Naive B cell (primary cell): ENCODE results near the gene DGAT2L6. TPM values are rescaled to one million over a fixed set of nuclear protein-coding genes. Genes with fewer than 3 reads are reported as not detected.

ENCODE experiments used
- polyA plus RNA-seq, 6 donors: library from polyadenylated mRNA; unstranded; fragments of 300-500 nt; fragmentation: Illumina TruSeq; gene quantifications; one replicate each; pipeline ENCODE4 v1.2.3, GENCODE V29; 2021; ENCODE audit warnings: low read depth in 6 of 6

The DGAT2L6 gene
- polyA plus RNA-seq, 6 donors from 2014 or later, result not detected

Other genes starting within 250 kb of the DGAT2L6 start
- gene AWAT2, start 127.5 kb upstream of the DGAT2L6 start, polyA plus RNA-seq, result not detected
- not detected for gene OTUD6A, start 115.0 kb upstream of the DGAT2L6 start, polyA plus RNA-seq
- gene IGBP1, start 44.0 kb upstream of the DGAT2L6 start, polyA plus RNA-seq, result 10 to 100 TPM; 54.2 to 80.6 (median 61.8) TPM
- not detected for gene AWAT1, start 57.2 kb downstream of the DGAT2L6 start, polyA plus RNA-seq
- not detected for gene P2RY4, start 82.7 kb downstream of the DGAT2L6 start, polyA plus RNA-seq
- gene ARR3, start 90.9 kb downstream of the DGAT2L6 start, polyA plus RNA-seq, result not detected
- gene RAB41, start 104.7 kb downstream of the DGAT2L6 start, polyA plus RNA-seq, result under 1 TPM in 1 of 6 donors, not detected in 5; 0.26 TPM
- 10 to 100 TPM; 12.8 to 26.1 (median 17.6) TPM for gene PDZD11, start 112.4 kb downstream of the DGAT2L6 start, polyA plus RNA-seq
- not detected for gene KIF4A, start 112.6 kb downstream of the DGAT2L6 start, polyA plus RNA-seq
- gene GDPD2, start 245.8 kb downstream of the DGAT2L6 start, polyA plus RNA-seq, result not detected